DMS53 treated with DMSO at 0.1 percent for 48 hours (cell line): Measurements from ENCODE around the gene TRAF5.
A peak's percentile ranks its signal among the peaks of the same experiment; 100 is the strongest.
"Not testable (repeated sequence)": the region's sequence is repeated elsewhere in the genome, so short reads cannot be mapped to it uniquely, and the experiment has no call there.

Source experiments
- DNase-seq: peaks from one replicate; lab custom pipeline; 2025; ENCODE audit not compliant: unreplicated experiment; lab: John Stamatoyannopoulos, UW

The TRAF5 gene

DNA sequence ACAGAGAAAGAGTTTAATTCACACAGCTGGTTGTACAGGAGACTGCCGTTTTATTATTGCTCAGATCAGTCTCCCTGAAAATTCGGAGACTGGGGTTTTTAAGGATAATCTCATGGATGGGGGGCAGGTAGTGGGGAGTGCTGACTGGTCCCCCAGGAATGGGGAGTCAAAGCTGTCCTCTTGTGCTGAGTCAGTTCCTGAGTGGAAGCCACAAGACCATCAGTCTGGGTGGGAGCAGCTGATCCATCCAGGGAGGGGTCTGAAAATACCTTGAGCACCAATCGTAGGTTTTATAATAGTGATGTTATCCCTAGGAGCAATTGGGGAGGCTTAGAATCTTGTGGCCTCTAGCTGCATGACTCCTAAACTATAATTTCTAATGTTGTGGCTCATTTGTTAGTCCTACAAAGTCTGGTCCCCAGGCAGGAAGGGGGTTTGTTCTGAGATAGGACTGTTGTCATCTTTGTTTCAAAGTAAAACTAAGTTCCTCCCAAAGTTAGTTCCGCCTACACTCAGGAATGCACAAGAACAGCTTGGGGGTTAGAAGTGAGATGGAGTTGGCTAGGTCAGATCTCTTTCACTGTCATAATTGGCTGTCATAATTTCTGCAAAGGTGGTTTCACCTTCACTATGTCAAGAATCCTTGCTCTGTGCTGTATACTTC lies 50.3 kb downstream of the TRAF5 start:
- no peak for DNase-seq

DNA sequence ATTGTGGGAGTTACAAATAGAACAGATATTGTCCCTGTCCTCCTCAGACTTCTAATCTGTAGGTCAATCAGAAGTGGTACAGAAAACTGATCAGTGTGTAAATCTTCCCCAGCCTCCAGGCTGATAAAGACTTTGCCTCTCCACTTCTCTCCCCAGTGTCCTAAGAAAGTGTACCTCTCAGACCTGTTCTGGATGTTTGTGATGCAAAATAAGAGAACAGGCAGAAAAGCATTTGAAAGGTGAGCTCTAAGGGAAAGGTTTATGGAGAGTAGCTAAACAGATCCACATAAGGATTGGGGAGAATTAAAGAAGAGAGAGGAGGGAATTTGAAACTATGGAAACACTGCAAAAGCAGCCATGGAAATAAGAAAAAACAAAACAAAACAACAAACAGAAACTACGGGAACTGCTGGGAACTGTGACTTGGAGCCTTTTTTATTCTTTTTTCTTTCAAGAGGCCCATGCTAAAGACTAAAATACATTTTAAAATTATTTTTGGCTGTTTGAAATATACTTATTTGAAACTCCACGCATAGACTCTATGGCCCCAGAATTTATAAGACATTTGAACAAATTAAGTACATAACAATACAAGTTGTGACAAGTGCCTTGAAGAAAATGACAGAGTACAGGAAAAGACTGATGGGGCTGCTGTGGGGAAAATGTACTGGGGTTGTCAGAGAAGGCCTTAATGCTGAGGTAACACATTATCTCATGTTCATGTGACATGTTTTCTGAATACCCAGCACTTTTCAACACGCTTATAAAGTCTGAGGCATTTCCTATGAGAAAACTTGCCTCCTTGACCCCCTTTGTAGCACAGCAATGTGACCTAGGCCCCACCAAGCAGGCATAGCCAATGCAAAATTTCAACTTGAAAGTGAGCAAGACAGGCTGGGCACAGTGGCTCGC lies 51.2 kb downstream of the TRAF5 start:
- no peak for DNase-seq

DNA sequence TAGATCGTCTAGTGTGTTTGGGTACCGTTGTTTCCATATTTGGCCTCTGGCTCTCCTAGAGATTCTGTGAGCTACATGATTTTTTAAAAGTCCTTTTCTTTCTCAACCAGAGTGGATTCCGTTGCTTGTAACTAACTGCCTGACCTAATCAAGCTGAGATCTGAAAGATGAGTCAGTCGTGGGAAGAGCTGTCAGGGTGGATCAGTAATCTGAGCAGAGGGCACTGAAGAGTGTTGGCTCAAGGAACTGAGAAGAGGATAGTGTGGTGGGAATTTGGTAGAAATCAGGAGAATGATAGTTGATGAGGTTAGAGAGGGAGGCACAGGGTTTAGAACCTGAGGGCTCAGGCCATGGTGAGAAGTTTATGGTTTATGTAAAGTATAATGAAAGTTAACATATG lies 52.2 kb downstream of the TRAF5 start:
- no peak for DNase-seq

DNA sequence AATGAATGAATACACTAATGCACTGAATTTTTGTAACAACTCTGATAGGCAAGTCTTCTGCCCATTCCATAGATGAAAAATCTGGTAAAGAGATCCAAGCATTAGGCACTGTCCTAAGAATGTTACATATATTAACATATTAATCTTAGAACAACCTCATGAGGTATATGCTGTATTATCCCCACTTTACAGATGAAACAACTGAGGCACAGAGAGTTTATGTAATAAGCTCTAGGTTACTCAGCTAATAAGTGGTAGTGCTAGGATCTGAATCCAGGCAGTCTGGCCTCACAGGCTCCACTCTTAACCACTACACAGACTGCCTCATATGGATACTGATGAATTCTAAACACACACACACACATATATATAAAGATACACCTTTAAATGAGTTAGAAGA lies 52.8 kb downstream of the TRAF5 start:
- DNase-seq: no peak

DNA sequence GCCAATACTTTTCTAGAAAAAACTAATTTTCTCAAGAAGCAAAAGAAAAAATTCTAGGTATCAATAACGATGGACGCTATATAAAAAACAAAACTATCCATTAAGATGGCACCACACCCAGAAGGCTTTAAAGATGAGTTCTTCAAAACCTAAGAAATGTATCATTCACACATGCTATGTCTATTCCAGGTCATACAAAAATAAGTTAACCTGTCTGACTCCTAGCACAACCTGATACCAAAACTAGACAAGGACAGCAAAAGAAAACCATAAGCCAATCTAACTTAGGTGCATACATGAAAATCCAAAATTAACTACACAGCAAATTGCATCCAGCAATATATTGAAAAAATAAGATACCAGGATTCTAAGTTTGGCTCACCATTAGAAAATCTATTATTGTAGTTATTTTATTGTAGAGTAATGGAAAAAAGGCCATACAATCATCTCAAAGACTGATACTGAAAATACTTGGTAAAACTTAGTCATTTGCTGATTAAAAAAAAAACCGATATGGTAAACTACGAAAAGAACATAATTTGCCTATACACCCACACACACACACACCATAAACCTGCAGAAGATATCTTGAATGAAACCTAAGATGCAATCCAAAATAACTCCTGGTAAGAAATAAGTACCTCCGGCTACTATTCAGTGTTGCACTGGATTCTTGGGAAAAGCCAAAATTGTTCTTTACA lies 55.0 kb downstream of the TRAF5 start:
- no peak for DNase-seq

DNA sequence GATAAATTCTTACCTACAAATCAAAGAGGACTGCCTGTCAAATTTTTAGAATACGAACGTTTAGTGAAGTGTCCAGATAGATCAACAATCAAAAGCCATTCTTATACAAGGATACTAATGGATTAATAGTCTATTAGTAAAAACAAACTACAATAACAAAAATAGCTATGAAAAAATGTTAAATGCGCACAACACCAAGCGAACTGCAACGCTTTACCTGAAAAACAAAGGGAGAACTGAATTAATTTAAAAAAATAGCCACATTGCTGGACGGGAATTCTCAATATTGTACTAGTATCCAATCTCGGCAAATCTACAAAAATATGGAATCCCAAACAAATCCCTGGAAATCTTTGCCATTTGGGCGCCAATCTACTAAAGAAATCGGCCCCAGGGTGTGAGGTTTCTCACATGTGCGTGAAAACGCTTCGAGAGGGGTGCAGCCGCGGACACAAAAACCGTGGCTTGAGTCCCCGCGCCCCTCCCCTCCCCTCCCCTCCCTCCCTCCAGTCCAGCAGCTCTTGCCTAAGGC lies 55.6 kb downstream of the TRAF5 start:
- DNase-seq: no peak

DNA sequence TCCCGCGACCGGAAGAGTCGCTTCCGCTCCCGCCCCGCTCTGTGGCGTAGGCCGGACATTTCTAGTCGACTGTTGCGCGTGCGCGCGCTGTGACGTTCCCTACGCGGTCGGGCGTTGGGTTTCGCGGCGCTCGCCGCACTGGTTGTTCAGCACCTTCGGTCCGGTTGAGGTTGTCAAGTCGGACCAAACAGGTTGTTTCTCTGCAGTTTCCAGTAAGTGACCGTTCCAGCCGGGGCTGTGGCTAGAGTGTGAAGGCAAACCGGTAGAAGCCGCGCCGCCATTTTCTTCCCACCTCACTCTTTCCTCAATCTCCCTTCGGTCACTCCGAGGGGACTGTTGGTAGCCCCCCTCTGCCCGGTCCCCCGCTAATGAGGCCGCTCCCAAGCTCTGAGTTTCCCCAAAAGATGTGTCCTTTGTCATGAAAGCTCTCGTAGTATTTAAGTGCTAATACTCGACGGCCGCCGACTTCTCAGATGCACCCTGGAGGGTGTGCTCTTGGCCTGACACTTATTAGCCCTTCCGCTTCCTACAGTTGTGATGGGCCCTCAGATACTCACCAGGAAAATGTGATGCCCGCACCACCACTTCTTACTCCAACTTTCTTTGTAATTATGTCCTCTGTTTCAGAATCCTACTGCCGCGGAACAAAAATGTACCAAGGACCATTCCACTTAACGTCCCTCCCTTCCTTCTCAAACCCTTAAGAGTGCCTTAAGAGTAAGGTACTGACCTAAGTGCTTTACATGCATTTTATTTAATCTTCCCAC lies 56.3 kb downstream of the TRAF5 start:
- peak; percentile 90 for DNase-seq

DNA sequence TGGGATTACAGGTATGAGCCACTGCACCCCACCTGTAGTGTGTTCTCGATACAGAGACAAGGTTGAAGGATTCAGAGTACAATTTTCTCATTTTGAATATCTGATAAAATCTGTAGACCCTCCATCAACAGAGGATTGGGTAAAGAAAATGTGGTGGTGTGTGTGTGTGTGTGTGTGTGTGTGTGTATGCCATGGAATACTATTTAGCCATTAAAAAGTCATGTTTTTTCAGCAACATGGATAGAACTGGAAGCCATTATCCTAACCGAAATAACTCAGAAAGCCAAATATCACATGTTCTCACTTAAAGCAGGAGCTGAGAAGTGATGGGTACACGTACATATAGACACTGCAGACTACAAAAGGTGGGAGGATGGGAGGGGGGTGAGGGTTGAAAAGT lies 57.9 kb downstream of the TRAF5 start:
- no peak for DNase-seq

DNA sequence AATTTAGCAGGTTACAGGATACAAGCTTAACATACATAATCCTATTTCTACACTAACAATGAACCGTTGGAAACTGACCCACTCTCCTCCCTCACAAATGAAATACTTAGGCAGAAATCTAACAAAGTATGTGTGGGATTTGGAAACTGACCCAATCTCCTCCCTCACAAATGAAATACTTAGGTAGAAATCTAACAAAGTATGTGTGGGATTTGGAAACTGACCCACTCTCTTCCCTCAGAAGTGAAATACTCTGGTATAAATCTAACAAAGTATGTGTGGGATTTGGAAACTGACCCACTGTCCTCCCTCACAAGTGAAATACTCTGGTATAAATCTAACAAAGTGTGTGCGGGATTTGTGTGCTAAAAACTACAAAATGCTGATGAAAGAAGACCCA lies 60.3 kb downstream of the TRAF5 start:
- no peak for DNase-seq

DNA sequence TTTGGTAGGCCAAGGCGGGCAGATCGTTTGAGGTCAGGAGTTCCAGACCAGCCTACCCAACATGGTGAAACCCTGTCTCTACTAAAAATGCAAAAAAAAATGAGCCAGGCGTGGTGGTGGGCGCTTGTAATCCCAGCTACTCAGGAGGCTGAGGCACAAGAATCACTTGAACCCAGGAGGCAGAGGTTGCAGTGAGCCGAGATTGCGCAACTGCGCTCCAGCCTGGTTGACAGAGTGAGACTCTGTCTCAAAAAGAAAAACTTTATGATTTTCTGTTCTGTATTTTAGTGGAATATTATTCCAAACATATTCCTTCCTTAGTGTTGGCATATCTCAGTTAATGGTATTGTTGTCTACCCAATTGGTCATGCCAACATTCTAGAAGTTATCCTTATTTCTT lies 64.2 kb downstream of the TRAF5 start:
- not testable (repeated sequence) for DNase-seq

DNA sequence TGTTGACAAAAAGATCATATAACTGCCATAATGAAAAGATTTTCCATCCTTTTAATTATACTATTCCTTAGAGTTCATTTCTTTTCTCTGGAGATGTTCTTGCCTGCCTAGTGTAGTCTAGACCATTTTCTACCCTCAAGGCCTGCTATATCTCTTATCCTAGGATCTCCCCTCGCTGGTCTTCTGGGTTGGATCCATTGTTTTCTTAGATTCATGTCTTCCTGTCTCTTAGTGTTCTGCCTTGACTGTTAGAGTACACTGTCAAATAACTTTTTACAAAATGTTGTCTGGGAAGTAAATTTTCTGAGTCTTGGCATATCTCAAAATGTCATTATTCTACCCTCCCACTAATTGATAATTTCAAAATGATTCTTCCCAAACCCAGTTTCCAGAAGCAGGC lies 66.6 kb downstream of the TRAF5 start:
- no peak for DNase-seq

DNA sequence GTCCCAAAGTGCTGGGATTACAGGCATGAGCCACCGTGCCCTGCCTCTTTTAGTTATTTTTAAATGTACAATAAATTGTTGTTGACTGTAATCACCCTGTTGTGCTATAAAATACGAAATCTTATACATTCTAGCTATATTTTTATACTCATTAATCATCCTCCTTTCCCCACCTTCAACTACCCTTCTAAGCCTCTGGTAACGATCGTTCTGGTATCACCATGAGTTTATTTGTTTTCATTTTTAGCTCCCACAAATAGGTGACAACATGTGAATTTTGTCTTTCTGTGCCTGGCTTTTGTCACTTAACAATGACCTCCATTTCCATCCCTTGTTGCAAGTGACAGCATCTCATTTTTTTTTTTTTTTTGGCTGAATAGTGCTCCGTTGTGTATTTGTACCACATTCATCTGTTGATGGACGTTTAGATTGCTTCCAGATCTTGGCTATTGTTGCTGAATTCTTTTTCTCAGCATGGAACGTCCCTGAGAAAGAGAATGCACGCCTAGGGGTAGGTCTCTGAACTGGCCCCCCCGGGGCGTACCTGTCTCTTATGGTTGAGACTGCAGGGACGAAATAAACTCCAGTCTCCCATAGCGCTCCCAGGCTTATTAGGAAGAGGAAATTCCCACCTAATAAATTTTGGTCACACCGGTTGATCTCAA lies 71.8 kb downstream of the TRAF5 start:
- not testable (repeated sequence) for DNase-seq

DNA sequence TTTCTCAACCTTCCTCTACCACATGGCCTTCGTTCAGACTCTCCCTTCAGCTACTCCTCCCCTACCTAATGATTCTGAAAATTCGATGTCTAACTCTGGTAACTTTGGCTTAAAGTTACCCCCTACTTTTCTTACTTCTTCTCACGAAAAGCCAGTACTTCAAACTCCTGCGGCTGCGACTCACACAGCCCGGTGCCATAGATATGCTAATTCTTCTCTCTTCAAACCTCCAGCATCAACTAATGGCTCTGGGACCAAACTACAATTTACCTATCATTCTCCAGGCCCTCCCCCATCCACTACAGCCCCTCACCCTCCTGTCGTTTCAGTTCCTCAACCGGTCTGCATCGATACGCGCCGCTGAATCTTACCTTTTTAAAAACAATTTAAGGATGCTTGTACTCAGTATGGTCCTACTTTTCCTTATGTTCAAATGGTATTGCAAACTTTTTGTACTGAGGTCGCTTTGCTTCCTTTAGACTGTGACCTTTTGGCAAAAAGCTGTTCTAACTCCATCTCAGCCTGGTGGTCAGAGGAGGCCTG lies 73.3 kb downstream of the TRAF5 start:
- not testable (repeated sequence) for DNase-seq

DNA sequence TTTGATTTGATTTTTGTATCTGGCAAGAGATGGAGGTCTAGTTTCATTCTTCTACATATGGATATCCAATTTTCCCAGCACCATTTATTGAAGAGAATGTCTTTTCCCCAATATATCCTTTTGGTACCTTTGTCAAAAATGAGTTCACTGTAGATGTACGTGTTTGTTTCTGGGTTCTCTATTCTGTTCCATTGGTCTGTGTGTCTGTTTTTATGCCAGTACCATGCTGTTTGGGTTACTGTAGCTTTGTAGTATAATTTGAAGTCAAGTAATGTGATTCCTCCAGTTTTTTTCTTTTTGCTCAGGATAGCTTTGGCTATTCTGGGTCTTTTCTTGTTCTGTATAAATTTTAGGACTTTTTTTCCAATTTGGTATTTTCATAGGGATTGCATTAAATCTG lies 75.1 kb downstream of the TRAF5 start:
- DNase-seq: not testable (repeated sequence)

DNA sequence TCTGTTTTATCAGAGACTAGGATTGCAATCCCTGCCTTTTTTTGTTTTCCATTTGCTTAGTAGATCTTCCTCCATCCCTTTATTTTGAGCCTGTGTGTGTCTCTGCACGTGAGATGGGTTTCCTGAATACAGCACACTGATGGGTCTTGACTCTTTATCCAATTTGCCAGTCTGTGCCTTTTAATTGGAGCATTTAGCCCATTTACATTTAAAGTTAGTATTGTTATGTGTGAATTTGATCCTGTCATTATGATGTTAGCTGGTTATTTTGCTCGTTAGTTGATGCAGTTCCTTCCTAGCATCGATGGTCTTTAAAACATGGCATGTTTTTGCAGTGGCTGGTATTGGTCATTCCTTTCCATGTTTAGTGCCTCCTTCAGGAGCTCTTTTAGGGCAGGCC lies 79.5 kb downstream of the TRAF5 start:
- DNase-seq: not testable (repeated sequence)

DNA sequence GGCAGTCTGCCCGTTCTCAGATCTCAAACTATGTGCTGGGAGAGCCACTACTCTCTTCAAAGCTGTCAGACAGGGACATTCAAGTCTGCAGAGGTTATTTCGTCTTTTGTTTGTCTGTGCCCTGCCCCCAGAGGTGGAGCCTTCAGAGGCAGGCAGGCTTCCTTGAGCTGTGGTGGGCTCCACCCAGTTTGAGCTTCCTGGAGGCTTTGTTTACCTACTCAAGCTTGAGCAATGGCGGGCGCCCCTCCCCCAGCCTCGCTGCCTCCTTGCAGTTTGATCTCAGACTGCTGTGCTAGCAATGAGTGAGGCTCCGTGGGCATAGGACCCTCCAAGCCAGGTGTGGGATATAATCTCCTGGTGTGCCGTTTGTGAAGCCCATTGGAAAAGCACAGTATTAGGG lies 81.1 kb downstream of the TRAF5 start:
- not testable (repeated sequence) for DNase-seq

DNA sequence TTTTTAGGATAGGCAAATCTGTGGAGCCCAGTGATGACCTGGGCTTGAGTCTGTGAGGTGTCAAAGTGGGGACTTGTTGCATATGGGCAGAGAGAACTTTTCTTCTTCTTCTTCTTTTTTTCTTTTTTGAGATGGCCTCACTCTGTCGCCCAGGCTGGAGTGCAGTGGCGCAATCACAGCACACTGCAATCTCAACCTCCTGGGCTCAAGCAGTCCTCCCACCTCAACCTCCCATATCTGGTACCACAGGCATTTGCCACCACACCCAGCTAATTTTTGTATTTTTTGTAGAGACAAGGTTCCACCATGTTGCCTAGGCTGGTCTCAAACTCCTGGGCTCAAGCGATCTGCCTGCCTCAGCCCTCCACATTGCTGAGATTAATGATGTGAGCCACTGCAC lies 85.0 kb downstream of the TRAF5 start:
- DNase-seq: no peak

DNA sequence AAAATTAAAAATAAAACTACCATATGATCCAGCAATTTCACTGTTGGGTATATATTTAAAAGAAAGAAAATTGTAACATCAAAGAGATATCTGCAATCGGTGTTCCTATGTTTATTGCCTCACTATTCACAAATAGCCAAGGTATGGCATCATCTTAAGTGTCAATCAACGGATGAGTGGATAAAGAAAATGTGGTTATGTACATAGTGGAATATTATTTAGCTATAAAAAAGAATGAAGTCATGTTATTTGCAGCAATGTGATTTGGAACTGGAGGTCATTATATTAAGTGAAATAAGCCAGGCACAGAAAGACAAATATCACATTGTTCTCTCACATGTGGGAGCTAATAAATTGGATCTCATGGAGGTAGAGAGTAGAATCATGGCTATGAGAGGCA lies 89.1 kb downstream of the TRAF5 start:
- DNase-seq: no peak

DNA sequence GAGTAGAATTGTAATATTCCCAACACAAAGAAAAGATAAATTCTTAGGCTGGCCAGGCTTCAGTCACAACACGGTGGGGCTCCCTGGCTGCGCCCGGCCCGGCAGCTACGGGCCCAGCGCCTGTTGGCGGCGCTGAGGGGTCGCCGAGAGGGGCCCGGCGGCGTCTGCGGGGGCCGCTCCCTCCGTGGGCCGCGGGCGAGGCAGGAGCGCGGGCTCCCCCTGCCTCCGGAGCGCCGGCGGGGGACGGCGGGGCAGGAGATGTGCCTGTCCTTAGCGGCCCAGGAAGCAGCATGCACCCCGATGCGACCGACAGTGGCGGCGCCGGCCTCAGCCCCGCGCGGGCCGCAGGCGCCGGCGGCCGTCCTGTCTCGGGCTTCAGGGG lies 89.6 kb downstream of the TRAF5 start:
- DNase-seq: not testable (repeated sequence)
